HFF-Myc (cell line): ENCODE data around the gene SLC28A1.

Experiments used
- DNase-seq: peaks from one replicate; pipeline ENCODE4 v3.0.0-alpha.2; 2011; ENCODE audit warnings: low read depth; ENCODE audit errors: extremely low read depth
- H3K4me3 ChIP-seq: replicated peaks from 2 replicates; pipeline ENCODE4 v1.5.1; 2011; ENCODE audit warnings: low read depth, mild to moderate bottlenecking, control low read depth, low read length
- TF ChIP-seq, protein P1 (sequence below): IDR thresholded peaks from 2 replicates; pipeline ENCODE4 v1.5.1; 2012; ENCODE audit warnings: mild to moderate bottlenecking, low read depth, low read length, control low read depth; ENCODE audit errors: missing control alignments

Gene SLC28A1

GRCh38 chr15:84973492-84974460, 89.3 kb downstream of the SLC28A1 start:
- TF ChIP-seq, protein P1, sequence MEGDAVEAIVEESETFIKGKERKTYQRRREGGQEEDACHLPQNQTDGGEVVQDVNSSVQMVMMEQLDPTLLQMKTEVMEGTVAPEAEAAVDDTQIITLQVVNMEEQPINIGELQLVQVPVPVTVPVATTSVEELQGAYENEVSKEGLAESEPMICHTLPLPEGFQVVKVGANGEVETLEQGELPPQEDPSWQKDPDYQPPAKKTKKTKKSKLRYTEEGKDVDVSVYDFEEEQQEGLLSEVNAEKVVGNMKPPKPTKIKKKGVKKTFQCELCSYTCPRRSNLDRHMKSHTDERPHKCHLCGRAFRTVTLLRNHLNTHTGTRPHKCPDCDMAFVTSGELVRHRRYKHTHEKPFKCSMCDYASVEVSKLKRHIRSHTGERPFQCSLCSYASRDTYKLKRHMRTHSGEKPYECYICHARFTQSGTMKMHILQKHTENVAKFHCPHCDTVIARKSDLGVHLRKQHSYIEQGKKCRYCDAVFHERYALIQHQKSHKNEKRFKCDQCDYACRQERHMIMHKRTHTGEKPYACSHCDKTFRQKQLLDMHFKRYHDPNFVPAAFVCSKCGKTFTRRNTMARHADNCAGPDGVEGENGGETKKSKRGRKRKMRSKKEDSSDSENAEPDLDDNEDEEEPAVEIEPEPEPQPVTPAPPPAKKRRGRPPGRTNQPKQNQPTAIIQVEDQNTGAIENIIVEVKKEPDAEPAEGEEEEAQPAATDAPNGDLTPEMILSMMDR = no peak

GRCh38 chr15:84975871-84976351, 91.4 kb downstream of the SLC28A1 start:
- H3K4me3 ChIP-seq = no peak overlapping the region
- TF ChIP-seq, protein P1 = no peak
- no peak for DNase-seq

More at GRCh38 chr15:84973492-84974460, 89.3 kb downstream of the SLC28A1 start:
- no peak for DNase-seq
- no peak overlapping the region for H3K4me3 ChIP-seq

DNA sequence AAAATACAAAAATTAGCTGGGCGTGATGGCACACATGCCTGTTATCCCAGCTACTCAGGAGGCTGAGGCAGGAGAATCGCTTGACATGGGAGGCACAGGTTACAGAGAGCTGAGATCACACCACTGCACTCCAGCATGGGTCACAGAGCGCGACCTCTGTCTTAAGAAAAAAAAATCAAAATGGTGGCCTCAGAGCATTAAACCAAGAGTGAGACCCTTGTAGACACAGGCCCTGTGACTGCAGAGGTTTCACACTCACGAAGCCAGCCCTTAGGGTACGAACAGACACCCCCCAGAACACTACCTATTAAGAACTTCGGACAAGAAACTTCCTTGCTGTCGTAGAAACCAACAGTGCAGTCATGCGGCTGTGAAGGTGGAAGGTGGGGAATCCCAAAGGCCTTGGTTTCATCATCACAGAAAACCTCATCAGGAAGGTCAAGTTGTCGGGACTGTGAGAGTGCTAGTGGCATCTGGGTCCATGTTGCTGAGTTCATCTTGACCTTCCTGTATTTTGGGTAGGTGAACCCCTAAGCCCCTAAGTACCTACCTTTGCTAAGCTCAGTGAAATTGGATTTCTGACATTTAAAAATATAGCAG, 92.4 kb downstream of the SLC28A1 start:
- no peak for DNase-seq
- TF ChIP-seq, protein P1 = no peak
- H3K4me3 ChIP-seq = no peak overlapping the region

DNA sequence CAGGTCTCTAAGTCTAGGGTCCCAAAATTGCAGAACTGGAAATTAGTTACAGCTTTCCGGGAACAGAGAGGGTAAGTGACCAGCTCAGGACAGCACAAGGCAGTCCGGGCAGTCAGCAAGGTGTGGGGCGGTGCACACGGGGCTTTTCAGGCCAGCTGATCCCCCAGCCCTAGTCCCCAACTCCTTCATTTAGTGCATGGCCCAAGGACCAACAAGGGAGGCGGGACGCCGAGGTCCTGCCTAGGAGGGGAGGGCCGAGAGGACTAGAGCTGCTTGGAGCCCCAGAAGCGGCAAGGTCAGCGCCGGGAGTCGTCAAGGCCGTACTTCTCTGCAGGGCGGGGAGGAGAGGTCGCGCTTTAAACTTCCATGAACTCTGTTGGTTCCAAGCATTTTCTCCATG, 95.2 kb downstream of the SLC28A1 start:
- TF ChIP-seq, protein P1 = no peak
- DNase-seq = no peak
- peak overlapping the region; percentile 70; the same call in 1 of the 2 replicates for H3K4me3 ChIP-seq

DNA sequence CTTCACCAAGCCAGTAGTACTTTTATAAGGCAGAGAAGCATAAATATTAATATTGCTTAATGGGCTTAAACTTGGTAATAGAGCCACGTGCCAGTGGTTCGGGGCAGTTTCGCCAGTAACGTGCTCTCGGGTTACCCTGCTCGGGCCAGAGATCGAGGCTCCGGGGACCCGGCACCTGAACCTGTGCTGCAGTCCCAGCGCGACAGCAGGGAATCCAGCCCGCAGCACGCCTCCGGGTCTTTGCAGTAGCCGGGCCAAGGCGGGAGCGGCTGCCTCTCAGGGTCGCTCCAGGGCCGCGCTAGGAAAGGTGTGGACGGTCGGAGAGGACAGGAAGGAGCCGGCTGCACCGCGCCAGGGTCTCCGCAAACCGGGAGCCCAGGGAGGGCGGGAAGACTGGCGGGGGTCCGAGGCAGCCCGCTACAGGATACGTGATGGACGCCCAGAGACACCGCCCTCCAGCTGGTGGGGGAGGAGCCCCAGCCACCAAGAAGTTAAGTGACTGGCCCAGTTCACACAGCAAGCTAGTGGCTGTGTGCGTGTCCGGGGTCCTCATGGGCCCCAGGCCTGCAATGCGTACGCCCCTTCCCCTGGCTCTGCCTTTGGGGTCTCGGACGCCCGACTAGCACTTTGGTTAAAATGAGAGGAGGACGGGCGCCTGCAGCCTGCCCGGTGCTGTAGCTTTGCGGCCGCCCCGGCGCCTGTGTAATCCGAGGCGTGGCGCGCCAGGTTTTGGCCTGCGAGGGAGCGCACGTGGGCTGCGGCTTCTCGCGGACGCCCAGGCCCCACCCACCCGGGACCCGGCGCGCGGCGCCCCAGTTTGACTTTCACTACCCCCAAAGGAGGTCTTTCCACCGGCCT, 96.0 kb downstream of the SLC28A1 start:
- peak; percentile 37 for DNase-seq
- peak overlapping the region; percentile 70 for H3K4me3 ChIP-seq
- TF ChIP-seq, protein P1 = no peak

GRCh38 chr15:84981054-84981710, 96.7 kb downstream of the SLC28A1 start:
- TF ChIP-seq, protein P1 = no peak
- peak; percentile 76 for DNase-seq
- H3K4me3 ChIP-seq = peak overlapping the region; percentile 70
